Endothelial cell of umbilical vein (primary cell): ENCODE results near the gene MS4A10. TPM values are rescaled to one million over a fixed set of nuclear protein-coding genes. Genes with fewer than 3 reads are reported as not detected.

Source experiments
- BruUV-seq: library from RNA; stranded (reverse); fragments of 400-500 nt; replicated peaks from 2 replicates; lab custom pipeline; 2021; lab: Mats Ljungman, UMichigan
- CTCF ChIA-PET: fragments of 300-600, 350-600 bp; sonication (Branson Sonifier 250); formaldehyde crosslinking; loops from one replicate; lab custom pipeline; 2021; ENCODE audit warnings: antibody characterized with exemption, inconsistent platforms; lab: Charles Lee
- POLR2A ChIA-PET: fragments of 300-600, 350-600 bp; sonication (Branson Sonifier 250); formaldehyde crosslinking; loops from one replicate; lab custom pipeline; 2021; ENCODE audit warnings: antibody characterized with exemption, inconsistent platforms; lab: Charles Lee
- DNase-seq: peaks from one replicate; pipeline ENCODE4 v3.0.0-alpha.2; 2011; ENCODE audit warnings: low read depth, low spot score
- FAIRE-seq: peaks from 2 replicates; lab custom pipeline; 2011; peaks lifted over from hg19 to GRCh38; lab: Jason Lieb, UNC
- H2AFZ ChIP-seq: 2 replicates; pipeline ENCODE4 v1.6.0; 2012; ENCODE audit warnings: low read depth, low read length, control low read depth, inconsistent platforms
- H3K27ac ChIP-seq: 2 replicates; pipeline ENCODE4 v1.5.1; 2011; ENCODE audit warnings: low read depth, mild to moderate bottlenecking, control low read depth, low read length, moderate library complexity; ENCODE audit not compliant: insufficient read depth
- H3K27me3 ChIP-seq, 2 experiments: 2 replicates each; pipeline versions ENCODE4 v1.6.0 to v1.6.1; 2011; ENCODE audit warnings: low read length in 2 of 2, mixed read lengths in 1 of 2; ENCODE audit not compliant: control insufficient read depth in 2 of 2, insufficient read depth in 2 of 2
- H3K36me3 ChIP-seq, 2 experiments: 2 replicates in 1 of 2; 3 replicates in 1 of 2; pipeline ENCODE4 v1.5.1; 2011; ENCODE audit warnings: low read length in 2 of 2, mild to moderate bottlenecking in 1 of 2, moderate library complexity in 1 of 2; ENCODE audit not compliant: control insufficient read depth in 2 of 2, insufficient read depth in 2 of 2; ENCODE audit errors: extremely low read depth in 1 of 2
- H3K4me1 ChIP-seq: 3 replicates; pipeline ENCODE4 v1.5.1; 2011; ENCODE audit warnings: mild to moderate bottlenecking, low read length; ENCODE audit not compliant: control insufficient read depth, insufficient read depth; ENCODE audit errors: extremely low read depth
- H3K4me2 ChIP-seq: 2 replicates; pipeline ENCODE4 v1.6.1; 2011; ENCODE audit warnings: low read length, control low read depth, mixed read lengths; ENCODE audit not compliant: insufficient read depth
- H3K4me3 ChIP-seq, 3 experiments: fragments of 200-600 bp in 1 of 3; sonication (generic), shearing (Covaris generic) in 1 of 3; replicated peaks in 1 of 3; 2 replicates each; pipeline ENCODE4 v1.5.1; 2011 to 2016; ENCODE audit warnings: control low read depth in 3 of 3, low read length in 3 of 3, mild to moderate bottlenecking in 2 of 3, inconsistent platforms in 1 of 3, low read depth in 1 of 3, moderate library complexity in 1 of 3; ENCODE audit not compliant: insufficient read depth in 1 of 3
- H3K79me2 ChIP-seq: 2 replicates; pipeline ENCODE4 v1.6.0; 2012; ENCODE audit warnings: low read length, inconsistent platforms; ENCODE audit not compliant: control insufficient read depth, insufficient read depth
- H3K9ac ChIP-seq: replicated peaks from 2 replicates; pipeline ENCODE3; 2011; ENCODE audit warnings: low read length, control low read depth; ENCODE audit not compliant: insufficient read depth; ENCODE audit errors: extremely low read depth
- H3K9me1 ChIP-seq: replicated peaks from 3 replicates; pipeline ENCODE4 v1.6.0; 2011; ENCODE audit warnings: mild to moderate bottlenecking, low read length; ENCODE audit not compliant: control insufficient read depth, insufficient read depth; ENCODE audit errors: extremely low read depth
- H3K9me3 ChIP-seq: replicated peaks from 2 replicates; pipeline ENCODE4 v1.5.1; 2012; ENCODE audit warnings: low read length, inconsistent platforms; ENCODE audit not compliant: control insufficient read depth, insufficient read depth
- H4K20me1 ChIP-seq: replicated peaks from 2 replicates; pipeline ENCODE3; 2011; ENCODE audit warnings: mild to moderate bottlenecking, low read length; ENCODE audit not compliant: control insufficient read depth, insufficient read depth; ENCODE audit errors: extremely low read depth
- EZH2 ChIP-seq: IDR thresholded peaks from 2 replicates; pipeline ENCODE4 v1.6.1; 2012; ENCODE audit warnings: borderline replicate concordance, low read depth, mild to moderate bottlenecking, moderate library complexity, low read length, inconsistent platforms; ENCODE audit not compliant: severe bottlenecking
- FOS ChIP-seq: IDR thresholded peaks from 2 replicates; pipeline ENCODE4 v1.6.1; 2011; ENCODE audit warnings: mild to moderate bottlenecking, low read length, moderate library complexity, borderline replicate concordance; ENCODE audit not compliant: insufficient read depth
- GATA2 ChIP-seq: IDR thresholded peaks from 2 replicates; pipeline ENCODE4 v1.7.0; 2011; ENCODE audit warnings: low read depth, mild to moderate bottlenecking, moderate library complexity, mixed read lengths, low read length; ENCODE audit not compliant: insufficient read length, insufficient read depth
- JUN ChIP-seq: IDR thresholded peaks from 2 replicates; pipeline ENCODE4 v1.6.1; 2011; ENCODE audit warnings: borderline replicate concordance, low read depth; ENCODE audit not compliant: insufficient read length, insufficient read depth
- MYC ChIP-seq: IDR thresholded peaks from one replicate; pipeline ENCODE4 v1.6.1; 2011; ENCODE audit warnings: mild to moderate bottlenecking, low read depth, low read length
- POLR2A ChIP-seq: IDR thresholded peaks from 2 replicates; pipeline ENCODE4 v1.6.1; 2012; ENCODE audit warnings: low read depth, mild to moderate bottlenecking, control low read depth, low read length
- POLR2AphosphoS5 ChIP-seq: IDR thresholded peaks from 2 replicates; pipeline ENCODE4 v1.6.1; 2012; ENCODE audit warnings: low read depth, mild to moderate bottlenecking, control low read depth, low read length, moderate library complexity; ENCODE audit not compliant: insufficient read depth
- dilution Hi-C: fragments of 300-500 bp; cut with MboI; formaldehyde crosslinking; loops from one replicate; pipeline ENCODE4 v1.15.0; 2019; ENCODE audit warnings: low sequenced_read_pairs; ENCODE audit not compliant: extremely low pct_ligation_motif_present
- intact Hi-C: fragments of 100-400 bp; cut with micrococcal nuclease; formaldehyde crosslinking; loops from one replicate; pipeline ENCODE4 v1.10.0; 2022
- polyA plus RNA-seq, 4 experiments: library from polyadenylated mRNA; depleted of rRNA in 3 of 4; stranded (reverse) in 3 of 4; unstranded in 1 of 4; fragments of >200 nt; gene quantifications; 2 replicates each; pipeline versions ENCODE4 v1.2.1 to v1.2.3, GENCODE V29; 2011 to 2012; ENCODE audit warnings: missing spikeins in 1 of 4
- total RNA-seq: library from RNA; stranded (reverse); gene quantifications from 2 replicates; pipeline ENCODE4 v1.2.3, GENCODE V29; 2021
- TF ChIP-seq, protein P1 (sequence below), 2 donors: IDR thresholded peaks; 1 replicate in 1 of 2; 2 replicates in 1 of 2; pipeline ENCODE4 v1.5.1; 2011; ENCODE audit warnings: low read length in 2 of 2, mild to moderate bottlenecking in 2 of 2, moderate library complexity in 2 of 2, control low read depth in 1 of 2, inconsistent platforms in 1 of 2, low read depth in 1 of 2; ENCODE audit not compliant: insufficient read depth in 1 of 2; ENCODE audit errors: extremely low read depth in 1 of 2
- TF ChIP-seq, protein P2 (sequence below): IDR thresholded peaks from 2 replicates; pipeline ENCODE4 v1.6.1; 2011; ENCODE audit not compliant: insufficient read depth, insufficient read length

MS4A10 gene
- total and polyA plus RNA-seq, 2 donors (not counting 3 experiments of a cell fraction or from before 2014, with no cell fraction given) = not detected

DNA sequence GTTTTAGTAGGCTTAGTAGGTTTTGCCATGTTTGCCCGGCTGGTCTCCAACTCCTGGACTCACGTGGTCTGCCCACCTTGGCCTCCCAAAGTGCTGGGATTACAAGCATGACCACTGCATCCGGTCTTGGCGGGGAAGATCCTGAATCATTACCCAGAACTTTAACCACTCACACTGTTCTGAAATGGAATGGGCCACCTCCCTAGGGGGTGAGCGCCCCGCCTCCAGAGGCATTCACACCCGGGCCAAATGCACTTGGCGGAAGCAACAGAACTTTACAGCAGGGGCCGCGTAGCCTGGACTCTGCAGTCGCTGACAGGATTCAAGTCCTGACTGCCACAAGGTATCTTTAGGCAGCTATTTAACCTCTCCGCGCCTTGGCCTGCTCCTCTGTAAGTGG lies 62.1 kb downstream of the MS4A10 start:
- dilution Hi-C loops = no loop called here

More for the DNA sequence above, 62.1 kb downstream of the MS4A10 start:
- H3K4me2 ChIP-seq = no peak overlapping the region
- no peak overlapping the region for H3K9ac ChIP-seq
- no peak overlapping the region for H3K27ac ChIP-seq
- no peaks in the 10 kb centered on the region for H3K9me1 ChIP-seq
- ChIA-PET POLR2A (no interaction called here), CTCF (interaction anchor here (0.7 to 3.9 kb wide), 3 partner anchors 16 to 52 kb away, joined by 3 to 28 read pairs (median 11); no protein-coding TSS in a partner anchor)
- no TSS peak for BruUV-seq
- H2AFZ ChIP-seq = no peak overlapping the region
- H3K4me3 ChIP-seq = no peak overlapping the region
- no peaks in the 10 kb centered on the region for H3K27me3 ChIP-seq
- H3K4me1 ChIP-seq = peaks cover 23% of the 10 kb centered on the region
- FAIRE-seq = no peak
- intact Hi-C loops = no loop called here
- DNase-seq = no peak
- no peaks in the 10 kb centered on the region for H4K20me1 ChIP-seq
- no peaks in the 10 kb centered on the region for H3K9me3 ChIP-seq
- H3K36me3 ChIP-seq = peaks cover 0 to 24% of the 10 kb centered on the region in 2 experiments
- TF ChIP-seq POLR2A (no peak), GATA2 (no peak), MYC (no peak), JUN (no peak), EZH2 (no peak), FOS (no peak), POLR2AphosphoS5 (no peak)
- TF ChIP-seq, protein P1, sequence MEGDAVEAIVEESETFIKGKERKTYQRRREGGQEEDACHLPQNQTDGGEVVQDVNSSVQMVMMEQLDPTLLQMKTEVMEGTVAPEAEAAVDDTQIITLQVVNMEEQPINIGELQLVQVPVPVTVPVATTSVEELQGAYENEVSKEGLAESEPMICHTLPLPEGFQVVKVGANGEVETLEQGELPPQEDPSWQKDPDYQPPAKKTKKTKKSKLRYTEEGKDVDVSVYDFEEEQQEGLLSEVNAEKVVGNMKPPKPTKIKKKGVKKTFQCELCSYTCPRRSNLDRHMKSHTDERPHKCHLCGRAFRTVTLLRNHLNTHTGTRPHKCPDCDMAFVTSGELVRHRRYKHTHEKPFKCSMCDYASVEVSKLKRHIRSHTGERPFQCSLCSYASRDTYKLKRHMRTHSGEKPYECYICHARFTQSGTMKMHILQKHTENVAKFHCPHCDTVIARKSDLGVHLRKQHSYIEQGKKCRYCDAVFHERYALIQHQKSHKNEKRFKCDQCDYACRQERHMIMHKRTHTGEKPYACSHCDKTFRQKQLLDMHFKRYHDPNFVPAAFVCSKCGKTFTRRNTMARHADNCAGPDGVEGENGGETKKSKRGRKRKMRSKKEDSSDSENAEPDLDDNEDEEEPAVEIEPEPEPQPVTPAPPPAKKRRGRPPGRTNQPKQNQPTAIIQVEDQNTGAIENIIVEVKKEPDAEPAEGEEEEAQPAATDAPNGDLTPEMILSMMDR (IDR thresholded peaks at IDR 0.05; ENCODE audit: extremely low read depth in 1 of 2, insufficient read depth in 1 of 2, low read depth in 1 of 2, low read length in 2 of 2) = no peak
- TF ChIP-seq, protein P2, sequence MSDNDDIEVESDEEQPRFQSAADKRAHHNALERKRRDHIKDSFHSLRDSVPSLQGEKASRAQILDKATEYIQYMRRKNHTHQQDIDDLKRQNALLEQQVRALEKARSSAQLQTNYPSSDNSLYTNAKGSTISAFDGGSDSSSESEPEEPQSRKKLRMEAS = no peak
- H3K79me2 ChIP-seq = peaks cover 48% of the 10 kb centered on the region
